ENCODE measurements around the gene ZNF142. TPM values are rescaled to one million over a fixed set of nuclear protein-coding genes. Genes with fewer than 3 reads are reported as not detected.

Gene ZNF142
- total and polyA plus RNA-seq, 2 of the 4 experiments (the other 2 are of a cell fraction): 4.3 to 9.7 TPM

DNA sequence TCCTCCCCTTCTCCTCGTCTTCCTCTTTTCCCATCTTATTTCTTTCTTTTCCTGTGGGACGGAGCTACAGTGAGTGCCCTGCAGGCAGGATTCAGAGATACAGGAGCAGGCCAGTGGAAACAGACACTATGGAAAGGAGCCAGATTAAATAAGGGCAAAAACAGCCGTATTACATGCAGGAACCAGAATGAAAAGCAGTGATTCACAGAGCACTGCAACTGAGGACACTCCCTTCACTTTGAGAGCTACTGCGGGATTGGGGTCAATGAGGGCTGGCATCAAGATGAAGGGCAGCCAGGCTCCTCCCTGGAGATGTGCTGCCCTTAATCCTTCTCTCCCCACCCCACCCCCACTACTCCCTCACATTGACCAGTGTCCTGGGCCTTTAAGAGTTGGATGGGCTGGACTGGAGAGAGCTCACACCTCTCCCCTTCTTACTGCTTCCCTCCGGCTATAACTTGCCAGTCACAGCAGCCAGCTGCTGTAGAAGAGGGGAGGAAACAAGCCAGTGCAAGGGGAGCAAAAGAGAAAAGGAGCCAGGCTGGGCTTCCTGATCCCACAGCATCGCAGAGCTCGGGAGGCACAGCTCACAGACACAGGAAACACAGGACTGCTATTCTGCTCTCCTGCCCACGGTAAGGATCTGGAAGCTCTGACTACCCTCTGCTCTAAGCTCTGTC lies 51.8 kb downstream of the ZNF142 start, which contains the start of gene PLCD4:
Gene PLCD4, plus strand, starts transcription at position 464 of the 680 bp plus-strand sequence. CDS start 7,841 bp downstream, outside the sequence.
- TF ChIP-seq, protein P1, sequence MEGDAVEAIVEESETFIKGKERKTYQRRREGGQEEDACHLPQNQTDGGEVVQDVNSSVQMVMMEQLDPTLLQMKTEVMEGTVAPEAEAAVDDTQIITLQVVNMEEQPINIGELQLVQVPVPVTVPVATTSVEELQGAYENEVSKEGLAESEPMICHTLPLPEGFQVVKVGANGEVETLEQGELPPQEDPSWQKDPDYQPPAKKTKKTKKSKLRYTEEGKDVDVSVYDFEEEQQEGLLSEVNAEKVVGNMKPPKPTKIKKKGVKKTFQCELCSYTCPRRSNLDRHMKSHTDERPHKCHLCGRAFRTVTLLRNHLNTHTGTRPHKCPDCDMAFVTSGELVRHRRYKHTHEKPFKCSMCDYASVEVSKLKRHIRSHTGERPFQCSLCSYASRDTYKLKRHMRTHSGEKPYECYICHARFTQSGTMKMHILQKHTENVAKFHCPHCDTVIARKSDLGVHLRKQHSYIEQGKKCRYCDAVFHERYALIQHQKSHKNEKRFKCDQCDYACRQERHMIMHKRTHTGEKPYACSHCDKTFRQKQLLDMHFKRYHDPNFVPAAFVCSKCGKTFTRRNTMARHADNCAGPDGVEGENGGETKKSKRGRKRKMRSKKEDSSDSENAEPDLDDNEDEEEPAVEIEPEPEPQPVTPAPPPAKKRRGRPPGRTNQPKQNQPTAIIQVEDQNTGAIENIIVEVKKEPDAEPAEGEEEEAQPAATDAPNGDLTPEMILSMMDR (conservative IDR thresholded peaks at IDR 0.05; ENCODE audit: low read depth, low read length): 0 out of 2 replicates have a peak, but pooled peaks have one; percentile 12
- TF ChIP-seq RCOR1 (IDR thresholded peaks at IDR 0.05; ENCODE audit: insufficient replicate concordance, low read length): no peak
- Histone ChIP-seq H4K20me1 (ENCODE audit: insufficient read depth, low read length) (no peaks in the 10 kb centered on the region), H2BK120ac (ENCODE audit: low read depth, low read length) (peak within 1 kb of the TSS; percentile 7; the same call in 1 of the 2 replicates), H3K4me3 (ENCODE audit: insufficient read depth, low read depth, low read length) (peak within 1 kb of the TSS; percentile 16), H3K36me3 (ENCODE audit: control insufficient read depth, insufficient read depth, low read length) (no peaks in the 10 kb centered on the region), H3K4ac (ENCODE audit: low read depth, low read length) (peak within 1 kb of the TSS; percentile 8), H3K79me1 (ENCODE audit: low read depth in 1 of 2, low read length in 2 of 2) (no peaks in the 10 kb centered on the region), H3K4me2 (ENCODE audit: low read depth, low read length) (peak within 1 kb of the TSS; percentile 55), H3K14ac (replicated peaks; ENCODE audit: low read depth, low read length) (peak within 1 kb of the TSS; percentile 49; the same call in 1 of the 2 replicates), H3K9me1 (ENCODE audit: insufficient read depth, low read length) (no peaks in the 10 kb centered on the region), H2AFZ (replicated peaks; ENCODE audit: low read length, poor library complexity) (peak within 1 kb of the TSS; percentile 92), H4K91ac (ENCODE audit: insufficient read depth, low read depth, low read length) (no peak within 1 kb of the TSS), H2AK9ac (replicated peaks; ENCODE audit: low read depth, low read length, poor library complexity) (peak within 1 kb of the TSS; percentile 10), H2AK5ac (ENCODE audit: low read depth, low read length) (peak within 1 kb of the TSS; percentile 25; the same call in 1 of the 2 replicates), H3K9ac (ENCODE audit: low read depth, low read length) (peak within 1 kb of the TSS; percentile 32; the same call in 1 of the 2 replicates), H3K4me1 (ENCODE audit: control insufficient read depth, insufficient read depth, low read length) (peaks cover 8% of the 10 kb centered on the region), H3K27ac (ENCODE audit: insufficient read depth, low read length) (peak within 1 kb of the TSS; percentile 35; the same call in 1 of the 2 replicates), H3K9me3 (ENCODE audit: control insufficient read depth, insufficient read depth, low read length) (no peaks in the 10 kb centered on the region), H3K18ac (ENCODE audit: low read depth, low read length) (0 out of 2 replicates have a peak within 1 kb of the TSS, but pooled peaks have one; percentile 1), H4K8ac (ENCODE audit: low read depth in 2 of 2, low read length in 2 of 2) (peak within 1 kb of the TSS; percentile 1 to 63; a peak in 3 of 4 replicates), H2BK15ac (ENCODE audit: low read depth, low read length) (no peak within 1 kb of the TSS), H3K27me3 (ENCODE audit: control insufficient read depth, insufficient read depth, low read length) (no peaks in the 10 kb centered on the region; the same call in 1 of the 2 replicates), H2BK20ac (ENCODE audit: low read depth, low read length) (no peak within 1 kb of the TSS), H2BK5ac (ENCODE audit: low read depth, low read length, poor library complexity, severe bottlenecking) (no peak within 1 kb of the TSS), H3K23ac (ENCODE audit: low read depth, low read length) (peak within 1 kb of the TSS; percentile 23; the same call in 1 of the 2 replicates), H4K5ac (ENCODE audit: low read depth, low read length) (peak within 1 kb of the TSS; percentile 16), H3K56ac (ENCODE audit: extremely low read depth, insufficient read depth, low read length) (no peak within 1 kb of the TSS)
- ChIA-PET CTCF (interaction anchor here (0.6 to 1.2 kb wide), 3 partner anchors 8 to 326 kb away, joined by 3 to 4 read pairs (median 4); no protein-coding TSS in a partner anchor), POLR2A (ENCODE audit: unreplicated experiment) (interaction anchor here (0.6 kb wide), 1 partner anchor 271 kb away, joined by 19 read pairs; no protein-coding TSS in a partner anchor)
- DNase-seq: peak; percentile 80
- in situ Hi-C loops (cut with MboI; ENCODE audit: low sequenced_read_pairs) (no loop called here), intact Hi-C loops (cut with micrococcal nuclease) (loop anchor here (5.0 kb wide), 1 partner anchor 35 kb away; no protein-coding TSS in a partner anchor), dilution Hi-C loops (cut with HindIII; ENCODE audit: low sequenced_read_pairs, unreplicated experiment) (no loop called here)
- peak; percentile 89 for ATAC-seq (ENCODE audit: low read depth)
- WGBS, 2 experiments (ENCODE audit: extremely low coverage in 2 of 2, insufficient read length in 1 of 2): 7% methylated on average over 3 of the region's 8 CpGs; no CpG with 5 or more reads in 1 of the 2 experiments
- BruUV-seq (replicated peaks): no TSS peak
